SU-DHL-6 (cell line): ENCODE results near the gene RILPL2.

ENCODE experiments used
- H2AFZ ChIP-seq: fragments of 200-600 bp; sonication (generic); 2 replicates; pipeline ENCODE4 v1.6.1; 2014; ENCODE audit warnings: low read depth, mild to moderate bottlenecking, moderate library complexity, mixed read lengths, antibody characterized with exemption, low read length; ENCODE audit not compliant: severe bottlenecking
- H3F3A ChIP-seq: fragments of 200-600 bp; shearing (Covaris generic); 2 replicates; pipeline ENCODE4 v1.6.0; 2016; ENCODE audit warnings: antibody characterized with exemption, mild to moderate bottlenecking; ENCODE audit not compliant: insufficient read depth
- H3K27ac ChIP-seq: fragments of 200-600 bp; sonication (generic); 2 replicates; pipeline ENCODE4 v1.5.1; 2016; ENCODE audit warnings: low read depth, mild to moderate bottlenecking, low read length, moderate library complexity, mixed read lengths
- H3K27me3 ChIP-seq: fragments of 200-600 bp; sonication (generic), shearing (Covaris generic); 2 replicates; pipeline ENCODE4 v1.6.0; 2014; ENCODE audit warnings: mild to moderate bottlenecking, low read length
- H3K36me3 ChIP-seq: fragments of 200-600 bp; sonication (generic); 2 replicates; pipeline ENCODE4 v1.6.1; 2014; ENCODE audit warnings: mild to moderate bottlenecking, low read length, mixed read lengths
- H3K4me2 ChIP-seq: fragments of 300-600, 200-600 bp; shearing (Covaris generic), sonication (generic); 2 replicates; pipeline ENCODE4 v1.6.0; 2014; ENCODE audit warnings: low read length, low read depth, mild to moderate bottlenecking; ENCODE audit not compliant: poor library complexity, severe bottlenecking
- H3K4me3 ChIP-seq: fragments of 200-600 bp; sonication (generic); 2 replicates; pipeline ENCODE4 v1.5.1; 2014; ENCODE audit warnings: antibody characterized with exemption, low read length, mild to moderate bottlenecking, mixed read lengths; ENCODE audit not compliant: insufficient read depth, poor library complexity, severe bottlenecking
- H3K79me2 ChIP-seq: fragments of 200-600 bp; sonication (generic); 2 replicates; pipeline ENCODE4 v1.6.1; 2014; ENCODE audit warnings: mild to moderate bottlenecking, low read length, moderate library complexity; ENCODE audit not compliant: insufficient read depth
- H3K9ac ChIP-seq: fragments of 200-600 bp; sonication (generic); 2 replicates; pipeline ENCODE4 v1.7.0; 2014; ENCODE audit warnings: mild to moderate bottlenecking, low read length
- H3K9me2 ChIP-seq: fragments of 200-600 bp; sonication (generic); replicated peaks from 2 replicates; pipeline ENCODE4 v1.6.1; 2014; ENCODE audit warnings: low read length; ENCODE audit not compliant: insufficient read depth
- H3K9me3 ChIP-seq: fragments of 200-600 bp; sonication (generic); 2 replicates; pipeline ENCODE4 v1.6.1; 2014; ENCODE audit warnings: low read length, mixed read lengths; ENCODE audit not compliant: insufficient read depth
- H4K20me1 ChIP-seq: fragments of 200-600 bp; sonication (generic); 2 replicates; pipeline ENCODE4 v1.6.1; 2014; ENCODE audit warnings: low read depth, mild to moderate bottlenecking, antibody characterized with exemption, low read length, moderate library complexity, mixed read lengths
- CTCF ChIP-seq: fragments of 200-600 bp; sonication (generic); IDR thresholded peaks from one replicate; pipeline ENCODE4 v1.5.1; 2017; ENCODE audit warnings: antibody characterized with exemption, mild to moderate bottlenecking, low read length, moderate library complexity; ENCODE audit not compliant: insufficient read depth, poor library complexity, severe bottlenecking
- EZH2phosphoT487 ChIP-seq: fragments of 200-600 bp; sonication (generic), shearing (Covaris generic); conservative IDR thresholded peaks from 2 replicates; pipeline ENCODE4 v1.6.1; 2018; ENCODE audit warnings: mild to moderate bottlenecking, antibody characterized with exemption, low read length, moderate library complexity, mixed read lengths

RILPL2 gene

GRCh38 chr12:123396954-123397353 is 39.5 kb downstream of the RILPL2 start:
- Histone ChIP-seq H3K36me3 (0 out of 2 replicates have a peak, but pooled peaks cover 2% of the 10 kb centered on the region), H3K4me2 (no peak overlapping the region), H3K9ac (no peak overlapping the region)

GRCh38 chr12:123396543-123396942 is 39.9 kb downstream of the RILPL2 start:
- no peaks in the 10 kb centered on the region for H3K9me3 ChIP-seq
- no peak overlapping the region for H3K4me2 ChIP-seq
- H3K4me3 ChIP-seq, result no peak overlapping the region
- no peaks in the 10 kb centered on the region for H3F3A ChIP-seq
- H3K27ac ChIP-seq, result no peak overlapping the region
- H3K9me2 ChIP-seq, result no peaks in the 10 kb centered on the region
- no peak overlapping the region for H2AFZ ChIP-seq
- peaks cover 37% of the 10 kb centered on the region for H3K79me2 ChIP-seq
- no peaks in the 10 kb centered on the region for H4K20me1 ChIP-seq
- 0 out of 2 replicates have a peak, but pooled peaks cover 4% of the 10 kb centered on the region for H3K36me3 ChIP-seq
- no peak overlapping the region for H3K9ac ChIP-seq
- no peaks in the 10 kb centered on the region for H3K27me3 ChIP-seq
- TF ChIP-seq EZH2phosphoT487, result no peak
- no peak for TF ChIP-seq CTCF

More at GRCh38 chr12:123396954-123397353, 39.5 kb downstream of the RILPL2 start:
- TF ChIP-seq EZH2phosphoT487 (no peak), CTCF (no peak)
- no peak overlapping the region for H3K27ac ChIP-seq
- no peaks in the 10 kb centered on the region for H3K9me3 ChIP-seq
- no peak overlapping the region for H3K4me3 ChIP-seq
- H3F3A ChIP-seq, result no peaks in the 10 kb centered on the region
- peaks cover 35% of the 10 kb centered on the region for H3K79me2 ChIP-seq
- no peaks in the 10 kb centered on the region for H3K27me3 ChIP-seq
- H3K9me2 ChIP-seq, result no peaks in the 10 kb centered on the region
- H4K20me1 ChIP-seq, result no peaks in the 10 kb centered on the region
- no peak overlapping the region for H2AFZ ChIP-seq

- Histone ChIP-seq H3K9me2 (no peaks in the 10 kb centered on the region), H3K9me3 (no peaks in the 10 kb centered on the region), H3K79me2 (peaks cover 37% of the 10 kb centered on the region), H3K27ac (no peak overlapping the region), H3K27me3 (no peaks in the 10 kb centered on the region), H3F3A (no peaks in the 10 kb centered on the region), H3K36me3 (0 out of 2 replicates have a peak, but pooled peaks cover 4% of the 10 kb centered on the region), H3K4me2 (no peak overlapping the region), H4K20me1 (no peaks in the 10 kb centered on the region), H2AFZ (no peak overlapping the region), H3K9ac (no peak overlapping the region), H3K4me3 (no peak overlapping the region)
- TF ChIP-seq EZH2phosphoT487, result no peak
- no peak for TF ChIP-seq CTCF
These were observed 41.2 kb downstream of the RILPL2 start for GRCh38 chr12:123395236-123395635.
